Hepatocyte (in vitro differentiated cells): ENCODE measurements around the gene C1orf116. TPM values are rescaled to one million over a fixed set of nuclear protein-coding genes. Genes with fewer than 3 reads are reported as not detected.

Source experiments
- DNase-seq: peaks from one replicate; pipeline ENCODE4 v3.0.0-alpha.2; 2016; ENCODE audit warnings: low spot score
- H2AFZ ChIP-seq: fragments of 200-600 bp; sonication (generic); 2 replicates; pipeline ENCODE4 v1.6.0; 2016; ENCODE audit warnings: antibody characterized with exemption, mild to moderate bottlenecking
- H3K27ac ChIP-seq: fragments of 200-600 bp; sonication (generic); 2 replicates; pipeline ENCODE4 v1.5.1; 2016; ENCODE audit warnings: mild to moderate bottlenecking
- H3K27me3 ChIP-seq: fragments of 200-600 bp; sonication (generic); 2 replicates; pipeline ENCODE4 v1.6.1; 2016
- H3K36me3 ChIP-seq: fragments of 200-600 bp; sonication (generic); replicated peaks from 2 replicates; pipeline ENCODE4 v1.5.1; 2016; ENCODE audit warnings: low read depth; ENCODE audit not compliant: insufficient read depth
- H3K4me1 ChIP-seq: fragments of 200-600 bp; sonication (generic); 2 replicates; pipeline ENCODE4 v1.5.1; 2016; ENCODE audit warnings: mild to moderate bottlenecking, moderate library complexity; ENCODE audit not compliant: insufficient read depth
- H3K4me2 ChIP-seq: fragments of 200-600 bp; sonication (generic); 2 replicates; pipeline ENCODE4 v1.6.0; 2016
- H3K4me3 ChIP-seq: fragments of 200-600 bp; sonication (generic); 2 replicates; pipeline ENCODE4 v1.5.1; 2016; ENCODE audit warnings: mild to moderate bottlenecking
- H3K79me2 ChIP-seq: fragments of 200-600 bp; sonication (generic); 2 replicates; pipeline ENCODE4 v1.6.0; 2017; ENCODE audit warnings: mild to moderate bottlenecking
- H3K9me2 ChIP-seq: fragments of 200-600 bp; sonication (generic); replicated peaks from 2 replicates; pipeline ENCODE4 v1.6.0; 2017; ENCODE audit warnings: mild to moderate bottlenecking; ENCODE audit not compliant: insufficient read depth
- H3K9me3 ChIP-seq: fragments of 200-600 bp; sonication (generic); 2 replicates; pipeline ENCODE4 v1.5.1; 2016; ENCODE audit warnings: low read depth, mild to moderate bottlenecking
- H4K20me1 ChIP-seq: fragments of 200-600 bp; sonication (generic); 2 replicates; pipeline ENCODE4 v1.6.0; 2016; ENCODE audit warnings: mild to moderate bottlenecking; ENCODE audit not compliant: insufficient read depth, poor library complexity, severe bottlenecking
- EZH2 ChIP-seq: fragments of 200-600 bp; sonication (generic); IDR thresholded peaks from 2 replicates; pipeline ENCODE4 v1.6.1; 2016; ENCODE audit warnings: antibody characterized with exemption, mild to moderate bottlenecking, borderline replicate concordance
- EZH2phosphoT487 ChIP-seq: fragments of 200-600 bp; sonication (generic); IDR thresholded peaks from one replicate; pipeline ENCODE4 v1.6.1; 2018; ENCODE audit warnings: antibody characterized with exemption, mild to moderate bottlenecking, low read depth, moderate library complexity; ENCODE audit not compliant: unreplicated experiment, severe bottlenecking
- WGBS: methylation state at CpG from one replicate; pipeline ENCODE4 v1.1.6; 2016; ENCODE audit warnings: low lambda C conversion rate; ENCODE audit errors: missing lambda C conversion rate; 5-methylcytosine and 5-hydroxymethylcytosine counted together
- polyA plus RNA-seq: library from polyadenylated mRNA; unstranded; fragments of >200 nt; fragmentation: Nextera tagmentation; extraction: Ambion mirVana; gene quantifications from 2 replicates; pipeline ENCODE4 v1.2.1, GENCODE V29; 2016
- total RNA-seq: library from RNA; depleted of rRNA; stranded (reverse); fragments of >200 nt; gene quantifications from 2 replicates; pipeline ENCODE4 v1.2.3, GENCODE V29; 2014
- TF ChIP-seq, protein P1 (sequence below): fragments of 200-600 bp; sonication (generic); IDR thresholded peaks from 2 replicates; pipeline ENCODE4 v1.5.1; 2016; ENCODE audit warnings: antibody characterized with exemption, mild to moderate bottlenecking; ENCODE audit not compliant: poor library complexity

Gene C1orf116
- total and polyA plus RNA-seq, 2 experiments from 2014 or later = 15.7 to 18.3 TPM

DNA sequence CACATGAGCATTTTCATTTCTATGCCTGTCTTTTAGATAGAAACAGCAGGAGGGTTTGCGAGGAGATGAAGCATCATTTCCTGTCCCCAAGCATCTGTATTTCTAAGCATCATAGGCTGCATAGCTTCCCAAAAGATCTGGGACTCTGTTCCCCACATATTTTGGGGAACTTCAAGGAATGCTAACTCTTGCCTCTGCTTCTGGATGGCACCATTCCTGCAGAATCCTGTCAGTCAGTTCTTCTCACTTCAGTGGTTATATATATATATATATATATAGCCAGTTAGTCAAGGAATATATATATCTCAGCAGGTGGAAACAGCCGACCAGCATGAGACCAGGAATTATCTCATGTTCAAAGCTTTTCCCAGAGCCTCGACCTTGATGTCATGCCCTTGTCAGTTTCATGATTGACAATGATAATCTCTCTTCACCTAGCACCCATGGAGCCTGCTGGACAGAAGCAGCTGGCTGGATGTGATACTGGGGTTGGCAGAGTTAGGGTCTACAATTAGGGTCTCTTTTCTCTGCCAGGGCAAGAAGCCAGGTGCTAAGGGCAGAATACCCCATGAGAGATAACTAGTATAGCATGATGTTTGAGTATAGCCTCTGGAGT, 22.9 kb upstream of the C1orf116 start:
- H3K36me3 ChIP-seq = no peaks in the 10 kb centered on the region
- H3K4me2 ChIP-seq = no peak overlapping the region
- no peak for DNase-seq
- H4K20me1 ChIP-seq = no peaks in the 10 kb centered on the region
- H3K27ac ChIP-seq = no peak overlapping the region
- H2AFZ ChIP-seq = no peak overlapping the region
- no peaks in the 10 kb centered on the region for H3K9me2 ChIP-seq
- no peaks in the 10 kb centered on the region for H3K9me3 ChIP-seq
- peaks cover 13% of the 10 kb centered on the region for H3K4me1 ChIP-seq
- no peaks in the 10 kb centered on the region for H3K27me3 ChIP-seq
- 61% methylated on average over 3 of the region's 3 CpGs for WGBS
- TF ChIP-seq, protein P1, sequence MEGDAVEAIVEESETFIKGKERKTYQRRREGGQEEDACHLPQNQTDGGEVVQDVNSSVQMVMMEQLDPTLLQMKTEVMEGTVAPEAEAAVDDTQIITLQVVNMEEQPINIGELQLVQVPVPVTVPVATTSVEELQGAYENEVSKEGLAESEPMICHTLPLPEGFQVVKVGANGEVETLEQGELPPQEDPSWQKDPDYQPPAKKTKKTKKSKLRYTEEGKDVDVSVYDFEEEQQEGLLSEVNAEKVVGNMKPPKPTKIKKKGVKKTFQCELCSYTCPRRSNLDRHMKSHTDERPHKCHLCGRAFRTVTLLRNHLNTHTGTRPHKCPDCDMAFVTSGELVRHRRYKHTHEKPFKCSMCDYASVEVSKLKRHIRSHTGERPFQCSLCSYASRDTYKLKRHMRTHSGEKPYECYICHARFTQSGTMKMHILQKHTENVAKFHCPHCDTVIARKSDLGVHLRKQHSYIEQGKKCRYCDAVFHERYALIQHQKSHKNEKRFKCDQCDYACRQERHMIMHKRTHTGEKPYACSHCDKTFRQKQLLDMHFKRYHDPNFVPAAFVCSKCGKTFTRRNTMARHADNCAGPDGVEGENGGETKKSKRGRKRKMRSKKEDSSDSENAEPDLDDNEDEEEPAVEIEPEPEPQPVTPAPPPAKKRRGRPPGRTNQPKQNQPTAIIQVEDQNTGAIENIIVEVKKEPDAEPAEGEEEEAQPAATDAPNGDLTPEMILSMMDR = no peak
- no peak for TF ChIP-seq EZH2
- TF ChIP-seq EZH2phosphoT487 = no peak
- H3K79me2 ChIP-seq = peaks cover 4% of the 10 kb centered on the region
- no peak overlapping the region for H3K4me3 ChIP-seq

DNA sequence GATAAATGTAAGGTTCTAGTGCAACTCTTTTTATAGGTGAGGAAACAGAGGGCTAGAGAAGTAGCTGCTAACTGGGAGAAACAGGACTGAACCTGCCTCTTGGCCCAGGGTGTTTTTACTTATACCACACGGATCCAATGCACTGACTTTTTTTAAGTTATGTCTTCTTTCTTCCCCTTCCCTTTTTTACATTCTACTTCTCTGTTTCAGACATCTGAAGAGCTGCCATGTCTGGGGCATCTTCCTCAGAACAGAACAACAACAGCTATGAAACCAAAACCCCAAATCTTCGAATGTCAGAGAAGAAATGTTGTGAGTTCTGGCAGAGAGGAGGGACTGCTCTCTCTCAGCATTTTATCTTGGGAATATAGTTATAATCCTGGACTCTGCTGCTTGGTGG, 21.9 kb upstream of the C1orf116 start:
- peaks cover 12% of the 10 kb centered on the region for H3K79me2 ChIP-seq
- H2AFZ ChIP-seq = no peak overlapping the region
- 83% methylated on average over 2 of the region's 2 CpGs for WGBS
- no peaks in the 10 kb centered on the region for H3K9me2 ChIP-seq
- H3K27me3 ChIP-seq = no peaks in the 10 kb centered on the region
- no peaks in the 10 kb centered on the region for H3K9me3 ChIP-seq
- no peak overlapping the region for H3K4me3 ChIP-seq
- H3K36me3 ChIP-seq = no peaks in the 10 kb centered on the region
- peaks cover 3% of the 10 kb centered on the region for H4K20me1 ChIP-seq
- no peak for DNase-seq
- peaks cover 16% of the 10 kb centered on the region for H3K4me1 ChIP-seq
- no peak overlapping the region for H3K4me2 ChIP-seq
- peak overlapping the region; percentile 3 for H3K27ac ChIP-seq
- TF ChIP-seq EZH2phosphoT487 (no peak), EZH2 (no peak)
- TF ChIP-seq, protein P1 = no peak

DNA sequence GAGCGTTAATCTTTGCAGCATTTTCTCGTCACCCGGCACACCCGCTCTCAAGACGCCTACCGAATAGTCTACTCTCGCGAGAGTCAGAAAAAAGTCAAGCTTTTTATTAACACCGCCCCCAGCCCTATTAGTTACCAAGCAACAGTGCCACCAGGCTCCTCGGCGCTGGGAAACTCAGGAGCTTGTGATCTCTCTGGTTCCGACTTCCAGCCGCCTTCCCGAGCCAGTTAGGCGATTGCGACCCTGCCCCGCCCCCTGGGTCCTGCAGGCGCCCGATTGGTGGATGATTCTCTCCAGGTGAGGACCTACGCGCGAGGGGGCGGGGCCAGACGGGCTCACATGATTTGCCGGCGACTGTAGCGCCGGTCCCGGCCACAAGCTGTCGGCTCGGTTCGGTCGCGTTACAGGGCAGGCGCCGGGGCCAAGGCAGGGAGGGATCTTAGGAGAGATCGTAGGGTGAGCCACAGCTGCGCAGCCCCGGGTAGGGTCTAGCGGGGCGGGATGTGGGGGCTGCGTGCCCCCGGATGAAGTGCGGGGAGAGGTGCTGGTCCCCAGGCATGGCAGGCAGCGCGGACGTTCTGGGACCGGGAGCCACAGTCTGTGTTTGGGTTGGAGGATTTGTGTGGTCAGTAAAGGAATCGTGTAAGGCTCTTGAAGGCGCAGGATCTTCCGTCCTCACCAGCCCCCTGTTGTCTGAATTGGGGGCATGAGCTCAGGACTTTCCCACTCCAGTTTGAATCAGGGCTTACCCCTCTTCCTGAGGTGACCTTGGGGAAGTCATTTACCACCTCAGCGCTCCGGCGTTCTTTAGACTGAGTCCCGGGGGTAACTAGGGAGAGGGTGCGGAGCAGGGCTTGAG, 20.6 kb upstream of the C1orf116 start, which contains the start of gene PFKFB2:
Gene PFKFB2 (plus strand): TSS at position 365 of the 859 bp plus-strand sequence. CDS start 1,443 bp downstream, outside the sequence.
- Histone ChIP-seq H3K27ac (peak within 1 kb of the TSS; percentile 89), H3K4me1 (peaks cover 19% of the 10 kb centered on the region), H3K9me2 (no peaks in the 10 kb centered on the region), H3K36me3 (no peaks in the 10 kb centered on the region), H3K9me3 (no peaks in the 10 kb centered on the region), H3K4me2 (peak within 1 kb of the TSS; percentile 83), H2AFZ (peak within 1 kb of the TSS; percentile 58), H3K79me2 (peaks cover 25% of the 10 kb centered on the region), H3K4me3 (peak within 1 kb of the TSS; percentile 38), H4K20me1 (peaks cover 5% of the 10 kb centered on the region), H3K27me3 (no peaks in the 10 kb centered on the region)
- DNase-seq = peak; percentile 99
- TF ChIP-seq, protein P1 = no peak
- TF ChIP-seq EZH2phosphoT487 = no peak
- TF ChIP-seq EZH2 = no peak
- 2% methylated on average over 55 of the region's 56 CpGs for WGBS
